Fibroblast of gingiva (primary cell): ENCODE results near the gene SHOC2.

Experiments used
- DNase-seq: peaks from one replicate; pipeline ENCODE4 v3.0.0-alpha.2; 2011; ENCODE audit warnings: low read depth

The SHOC2 gene

GRCh38 chr10:110946496-110946895 is 27.1 kb downstream of the SHOC2 start:
- no peak for DNase-seq

DNA sequence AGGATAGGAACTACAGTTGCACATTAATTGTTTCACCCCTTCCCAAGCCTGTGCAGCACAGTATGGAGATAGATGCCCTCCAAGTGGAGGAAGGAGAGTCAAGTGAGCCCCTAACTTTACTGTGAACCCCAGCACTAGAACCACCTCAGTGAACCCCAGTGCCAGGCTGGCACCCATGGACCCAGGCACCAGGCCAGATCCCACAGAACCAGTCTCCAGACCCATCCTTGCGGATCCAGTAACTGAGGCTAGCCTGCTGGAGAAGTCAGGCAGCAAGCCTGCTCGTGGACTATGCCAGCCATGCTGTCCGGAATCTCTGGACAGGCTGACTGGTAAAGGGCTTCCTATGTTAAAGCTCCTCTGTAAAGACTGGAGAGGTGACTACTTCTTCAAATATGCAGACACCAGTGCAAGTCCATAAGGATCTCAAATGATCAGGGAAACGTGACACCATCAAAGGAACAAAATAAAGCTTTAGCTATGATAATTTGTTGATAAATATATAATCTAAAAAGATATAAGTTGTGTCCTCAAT is 27.7 kb downstream of the SHOC2 start:
- no peak for DNase-seq

GRCh38 chr10:110951381-110951780 is 32.0 kb downstream of the SHOC2 start:
- DNase-seq: no peak

DNA sequence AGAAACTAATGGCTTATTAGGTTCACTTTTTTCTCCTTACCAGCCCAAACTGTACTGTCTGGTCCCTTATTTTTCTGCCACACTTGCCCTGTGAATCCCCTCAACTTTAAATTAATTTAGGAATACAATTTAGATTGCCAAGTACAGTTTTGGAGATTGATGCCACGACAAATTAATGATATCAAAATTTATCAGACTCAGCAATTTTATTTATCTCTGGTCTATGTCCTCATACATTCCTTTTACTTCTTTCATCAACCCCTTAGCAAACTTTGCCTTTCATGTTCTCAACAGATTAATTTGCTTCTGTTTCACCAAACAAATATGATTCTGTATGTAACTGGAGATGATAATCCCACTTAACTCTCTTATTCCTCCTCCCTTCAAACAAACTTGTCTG is 38.2 kb downstream of the SHOC2 start:
- DNase-seq: no peak

GRCh38 chr10:110959379-110960332 is 40.3 kb downstream of the SHOC2 start:
- DNase-seq: peak; percentile 4

- no peak for DNase-seq
These were observed 40.9 kb downstream of the SHOC2 start for GRCh38 chr10:110960333-110960712.

DNA sequence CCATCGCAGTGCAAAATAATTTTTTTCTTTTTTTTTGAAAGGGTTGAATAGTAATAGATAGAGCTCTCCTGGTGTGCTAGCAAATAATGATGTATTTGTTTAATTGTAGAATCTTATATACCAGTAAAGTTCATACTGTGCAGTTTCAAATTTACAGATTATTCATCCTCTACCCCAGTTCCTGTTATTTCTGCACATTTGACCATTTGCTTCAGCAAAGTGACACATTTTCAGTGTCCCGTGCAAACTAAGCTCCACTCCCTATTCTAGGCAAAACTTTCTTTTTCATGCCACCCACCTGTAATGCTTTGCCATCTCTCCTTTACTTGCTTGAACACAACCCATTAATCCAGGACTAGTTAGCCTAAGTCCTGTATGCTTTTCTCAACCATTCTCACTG is 43.0 kb downstream of the SHOC2 start:
- no peak for DNase-seq

GRCh38 chr10:110963162-110963561 is 43.8 kb downstream of the SHOC2 start:
- no peak for DNase-seq

DNA sequence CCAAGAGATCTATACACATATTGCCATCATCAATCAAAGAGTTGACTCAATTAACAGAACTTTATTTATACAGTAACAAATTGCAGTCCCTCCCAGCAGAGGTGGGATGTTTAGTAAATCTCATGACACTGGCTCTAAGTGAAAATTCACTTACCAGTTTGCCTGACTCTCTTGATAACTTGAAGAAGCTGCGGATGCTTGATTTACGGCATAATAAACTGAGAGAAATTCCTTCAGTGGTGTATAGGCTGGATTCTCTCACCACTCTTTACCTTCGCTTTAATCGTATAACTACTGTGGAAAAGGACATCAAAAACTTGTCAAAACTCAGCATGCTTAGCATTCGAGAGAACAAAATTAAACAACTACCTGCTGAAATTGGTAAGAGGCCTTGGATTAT is 45.3 kb downstream of the SHOC2 start:
- no peak for DNase-seq

DNA sequence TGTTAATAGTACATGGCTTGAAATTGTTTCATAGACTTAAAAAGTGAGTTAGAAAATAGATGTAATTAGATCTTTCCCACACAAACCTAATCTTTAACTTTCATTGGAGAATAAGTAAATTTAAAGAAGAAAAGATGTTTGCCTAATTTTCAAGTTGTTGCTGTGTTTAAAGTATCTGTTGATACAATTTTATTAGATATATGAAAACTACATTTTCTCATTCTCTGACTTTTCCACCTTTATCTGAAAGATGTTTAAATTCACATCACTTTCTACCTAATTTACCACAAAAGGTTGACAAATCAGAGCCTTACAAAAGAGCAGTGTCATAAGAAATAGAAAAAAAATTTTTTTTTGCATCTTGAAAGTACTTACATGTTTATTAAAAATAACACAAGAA is 45.8 kb downstream of the SHOC2 start:
- DNase-seq: no peak

DNA sequence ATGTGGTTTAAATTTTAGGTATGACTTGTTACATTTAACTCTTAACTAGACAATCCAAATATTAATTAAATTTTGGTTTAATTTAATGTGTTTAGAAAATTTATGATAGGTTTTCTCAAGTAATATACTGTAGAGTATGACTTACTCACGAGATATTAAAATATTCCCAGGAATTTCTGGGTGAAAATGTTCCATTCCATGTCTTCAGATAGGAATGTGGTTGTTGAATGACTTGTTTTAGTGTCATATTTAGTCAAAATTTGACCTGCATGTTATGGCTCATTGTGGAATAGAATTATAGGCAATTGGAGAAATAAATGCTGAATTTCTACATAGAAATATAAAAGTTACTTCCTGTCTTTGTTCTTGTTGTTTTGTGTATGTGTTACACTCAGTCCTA is 46.7 kb downstream of the SHOC2 start:
- DNase-seq: no peak

- DNase-seq: no peak
These were observed 47.7 kb downstream of the SHOC2 start for GRCh38 chr10:110967009-110967630.

DNA sequence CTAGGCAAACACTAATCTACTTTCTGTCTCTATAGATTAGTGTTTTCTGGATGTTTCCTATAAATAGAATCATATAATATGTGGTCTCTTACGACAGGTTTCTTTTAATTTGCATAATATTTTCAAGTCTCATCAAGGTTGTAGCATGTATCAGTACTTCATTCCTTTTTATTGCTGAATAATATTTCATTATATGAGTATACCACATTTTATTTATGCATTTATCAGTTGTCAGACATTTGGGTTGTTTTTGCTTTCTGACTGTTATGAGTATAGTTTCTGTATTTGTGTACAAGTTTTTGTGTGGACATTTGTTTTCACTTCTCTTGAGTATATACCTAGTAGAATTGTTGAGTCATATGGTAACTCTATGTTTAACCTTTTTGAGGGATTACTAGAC is 48.2 kb downstream of the SHOC2 start:
- no peak for DNase-seq

DNA sequence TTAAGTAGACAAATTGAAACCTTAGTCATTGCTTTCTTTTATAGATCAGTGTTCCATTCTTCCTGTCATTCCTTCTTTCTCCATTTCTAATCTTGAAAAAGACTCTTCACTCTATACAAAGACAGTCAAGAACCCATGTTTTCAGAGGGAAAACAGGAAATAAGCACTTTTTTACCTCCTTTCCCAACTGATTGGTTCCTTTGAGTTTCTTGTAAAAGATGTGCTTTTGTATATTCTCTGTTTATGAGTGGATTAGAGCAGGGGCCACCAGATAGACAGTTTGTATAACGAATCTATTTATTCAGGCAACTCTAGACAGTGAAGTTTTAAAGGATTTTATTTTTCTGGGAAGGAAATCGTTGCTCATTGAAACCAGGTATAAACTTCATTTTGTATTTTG is 49.8 kb downstream of the SHOC2 start:
- DNase-seq: no peak

- no peak for DNase-seq
These were observed 52.2 kb downstream of the SHOC2 start for GRCh38 chr10:110971638-110972037.

DNA sequence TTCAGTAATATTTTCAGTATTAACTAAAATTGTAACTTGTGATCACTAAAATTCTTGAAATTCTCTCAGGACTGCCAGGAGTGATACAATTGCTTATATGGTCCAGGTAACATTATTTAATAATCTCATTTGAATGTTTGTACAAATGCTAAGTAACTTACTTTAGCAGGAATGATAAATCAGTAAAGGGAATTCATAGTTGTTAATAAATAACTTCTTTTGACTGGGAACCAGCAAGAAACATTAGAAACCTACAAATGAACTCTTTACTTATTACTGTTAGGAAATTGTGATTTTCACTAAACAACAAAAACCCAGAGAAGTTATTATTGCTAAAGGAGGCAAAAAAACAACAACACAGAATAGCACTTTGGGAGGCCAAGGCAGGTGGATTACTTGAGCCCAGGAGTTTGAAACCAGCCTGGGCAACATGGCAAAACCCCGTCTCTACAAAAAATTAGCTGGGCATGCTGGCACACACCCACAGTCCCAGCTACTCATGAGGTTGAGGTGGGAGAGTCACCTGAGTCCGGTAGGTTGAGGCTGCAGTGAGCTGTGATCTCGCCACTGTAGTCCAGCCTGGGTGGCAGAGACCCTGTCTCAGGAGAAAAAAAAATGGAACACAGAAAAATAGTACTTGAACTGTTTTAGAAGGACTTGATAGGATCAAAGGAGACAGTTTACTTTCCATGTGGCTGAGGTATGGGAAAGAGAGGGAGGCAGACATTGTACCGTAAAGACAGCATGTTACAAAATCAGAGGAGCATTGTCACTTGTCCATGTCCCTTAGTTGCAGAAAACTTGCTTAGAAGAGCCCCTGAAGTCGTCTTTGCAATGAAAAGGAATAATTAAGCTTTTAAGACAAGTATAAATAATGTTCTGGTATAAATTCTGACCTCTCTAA is 53.1 kb downstream of the SHOC2 start:
- no peak for DNase-seq

- DNase-seq: no peak
These were observed 54.0 kb downstream of the SHOC2 start for GRCh38 chr10:110973400-110973799.

- no peak for DNase-seq
These were observed 57.2 kb downstream of the SHOC2 start for GRCh38 chr10:110976577-110976976.

DNA sequence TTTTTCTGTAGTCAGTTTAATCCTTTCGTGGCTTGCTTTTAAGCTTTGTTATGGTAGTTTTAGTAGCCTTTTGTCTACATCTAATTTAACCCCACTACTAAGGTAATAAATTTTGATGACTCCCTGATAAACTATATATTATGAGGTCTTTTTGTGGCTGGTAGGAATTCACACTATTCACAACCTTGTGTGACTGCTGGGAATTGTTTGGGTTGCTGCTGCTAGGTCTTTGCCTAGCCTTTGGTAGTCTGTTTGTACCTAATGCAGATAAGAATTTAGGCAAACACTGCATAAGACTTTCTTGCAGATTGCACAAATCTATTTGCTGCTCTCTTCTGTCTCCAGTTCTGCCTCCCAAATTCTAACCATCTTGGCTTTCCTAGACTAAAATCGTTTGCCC is 58.3 kb downstream of the SHOC2 start:
- no peak for DNase-seq

GRCh38 chr10:110978204-110978603 is 58.8 kb downstream of the SHOC2 start:
- DNase-seq: no peak

- no peak for DNase-seq
These were observed 60.2 kb downstream of the SHOC2 start for GRCh38 chr10:110979611-110980010.

- no peak for DNase-seq
These were observed 61.4 kb downstream of the SHOC2 start for GRCh38 chr10:110980807-110981206.
